Inferior parietal cortex (tissue), 1 donor: Measurements from ENCODE around the gene OR1J2.
"Not testable (repeated sequence)": the region's sequence is repeated elsewhere in the genome, so short reads cannot be mapped to it uniquely, and the experiment has no call there.

Experiments used
- DNase-seq: peaks from one replicate; pipeline ENCODE4 v3.0.0-alpha.2; 2016; ENCODE audit errors: extremely low spot score

OR1J2 gene, protein sequence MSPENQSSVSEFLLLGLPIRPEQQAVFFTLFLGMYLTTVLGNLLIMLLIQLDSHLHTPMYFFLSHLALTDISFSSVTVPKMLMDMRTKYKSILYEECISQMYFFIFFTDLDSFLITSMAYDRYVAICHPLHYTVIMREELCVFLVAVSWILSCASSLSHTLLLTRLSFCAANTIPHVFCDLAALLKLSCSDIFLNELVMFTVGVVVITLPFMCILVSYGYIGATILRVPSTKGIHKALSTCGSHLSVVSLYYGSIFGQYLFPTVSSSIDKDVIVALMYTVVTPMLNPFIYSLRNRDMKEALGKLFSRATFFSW

DNA sequence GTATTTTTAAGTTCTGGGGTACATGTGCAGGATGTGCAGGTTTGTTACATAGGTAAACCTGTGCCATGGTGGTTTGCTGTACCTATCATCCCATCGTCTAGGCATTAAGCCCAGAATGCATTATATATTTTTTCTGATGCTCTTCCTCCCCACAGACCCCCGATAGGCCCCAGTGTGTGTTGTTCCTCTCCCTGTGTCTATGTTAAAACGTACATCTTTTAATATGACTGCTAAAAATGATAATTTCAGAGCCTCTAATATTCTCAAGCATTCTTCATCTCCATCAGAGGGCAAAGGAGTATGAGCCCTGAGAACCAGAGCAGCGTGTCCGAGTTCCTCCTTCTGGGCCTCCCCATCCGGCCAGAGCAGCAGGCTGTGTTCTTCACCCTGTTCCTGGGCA lies at the start of gene OR1J2:
Gene OR1J2, plus strand, starts transcription at position 301 of the 400 bp plus-strand sequence. Its CDS starts 0 bp downstream, at position 301.
- DNase-seq = no peak

DNA sequence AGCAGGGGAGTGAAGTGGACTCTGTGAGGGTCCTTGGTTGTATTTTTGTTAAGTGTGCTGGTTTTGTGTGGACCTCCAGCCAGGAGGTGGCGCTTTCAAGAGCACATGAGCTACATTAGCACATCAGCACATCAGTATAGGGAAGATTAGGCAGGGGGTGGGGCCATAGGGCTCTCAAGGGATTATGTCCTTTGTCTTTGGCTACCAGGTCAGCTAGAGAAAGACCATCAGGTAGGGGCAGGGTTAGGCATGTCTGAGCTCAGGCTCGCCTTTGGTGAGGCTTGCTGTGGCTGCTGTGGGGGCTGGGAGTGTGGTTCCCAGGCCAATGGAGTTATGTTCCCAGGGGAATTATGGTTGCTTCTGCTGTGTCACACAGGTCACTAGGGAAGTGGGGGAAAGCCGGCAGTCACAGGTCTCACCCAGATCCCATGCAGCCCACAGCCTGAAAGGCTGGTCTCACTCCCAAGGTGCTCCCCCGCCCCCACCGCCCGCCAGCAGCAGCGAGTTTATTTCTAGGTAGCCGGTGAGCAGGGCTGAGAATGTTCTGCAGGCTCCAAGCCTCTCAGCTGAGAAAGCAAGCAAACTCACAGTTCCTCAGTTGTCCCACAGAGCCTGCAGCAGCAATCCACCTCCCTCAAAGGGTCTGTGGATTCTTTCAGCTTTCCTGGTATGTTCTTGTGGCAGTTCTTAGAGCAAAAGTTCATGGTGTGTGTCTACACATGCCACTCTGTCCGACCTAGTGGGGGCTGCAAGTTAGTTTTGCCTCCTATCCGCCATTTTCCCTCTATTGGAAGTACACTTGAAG lies 46.6 kb upstream of the OR1J2 start:
- no peak for DNase-seq

DNA sequence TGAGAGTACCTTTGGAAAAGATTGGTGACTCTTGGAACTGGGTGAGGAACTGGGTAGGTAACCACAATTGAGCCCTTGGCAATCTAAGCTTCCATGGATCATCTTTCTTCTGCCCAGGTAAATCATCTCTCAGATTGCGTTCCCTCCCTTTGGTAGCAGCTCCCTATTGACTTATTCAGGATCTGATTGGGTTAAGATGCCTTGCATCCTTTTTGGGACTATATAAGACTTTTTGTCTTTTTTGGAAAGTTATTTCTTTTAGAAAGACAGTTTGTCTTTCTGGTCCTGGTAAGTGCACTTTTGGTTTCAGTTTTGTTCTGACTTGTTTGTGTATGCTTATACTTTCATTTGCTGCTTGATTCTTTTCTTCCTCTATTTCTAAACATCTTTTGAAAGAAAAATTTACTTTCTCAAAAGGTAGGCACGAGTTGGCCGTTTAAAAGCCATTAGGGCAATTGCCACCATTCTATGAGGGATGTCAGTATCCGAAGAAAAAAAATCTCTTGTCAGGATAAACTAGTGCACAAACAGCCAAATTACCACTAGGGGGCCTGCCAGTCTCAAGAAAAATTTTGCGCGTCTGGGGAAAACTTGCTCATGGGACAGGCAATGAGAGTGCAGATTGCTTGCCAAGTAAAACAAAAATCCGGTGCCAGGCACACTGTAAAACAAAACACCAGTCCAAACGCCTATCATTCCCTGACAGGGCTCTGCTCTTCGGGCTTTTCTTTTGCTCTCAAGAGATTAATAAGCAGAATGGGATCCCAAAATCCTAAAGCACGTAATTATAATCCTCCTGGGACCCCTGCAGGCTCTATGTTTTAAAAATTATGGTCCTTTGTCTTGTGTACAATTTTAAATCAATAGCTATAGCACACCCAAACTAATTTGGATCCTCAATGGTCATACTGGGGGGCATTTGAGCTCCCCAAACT lies 45.7 kb upstream of the OR1J2 start:
- peak; percentile 90 for DNase-seq

DNA sequence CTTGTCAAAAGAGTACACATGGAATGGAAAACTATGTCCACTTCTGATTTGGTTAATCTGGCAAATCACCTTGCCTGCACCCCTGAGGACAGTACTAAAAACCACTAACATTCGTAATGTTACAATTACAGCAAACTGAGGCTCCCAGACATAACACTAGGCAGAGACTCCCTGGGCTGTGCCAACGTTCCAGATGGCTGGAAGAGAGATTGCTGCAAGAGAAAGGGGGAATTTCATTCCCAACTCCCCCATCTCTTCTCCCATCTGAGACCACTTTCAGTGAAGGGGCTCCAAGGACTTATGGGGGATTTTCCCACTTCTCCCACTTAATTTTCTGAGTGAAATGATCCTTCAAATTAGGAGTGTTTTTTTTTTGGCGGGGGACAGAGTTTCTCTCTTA lies 44.1 kb upstream of the OR1J2 start:
- DNase-seq = no peak

DNA sequence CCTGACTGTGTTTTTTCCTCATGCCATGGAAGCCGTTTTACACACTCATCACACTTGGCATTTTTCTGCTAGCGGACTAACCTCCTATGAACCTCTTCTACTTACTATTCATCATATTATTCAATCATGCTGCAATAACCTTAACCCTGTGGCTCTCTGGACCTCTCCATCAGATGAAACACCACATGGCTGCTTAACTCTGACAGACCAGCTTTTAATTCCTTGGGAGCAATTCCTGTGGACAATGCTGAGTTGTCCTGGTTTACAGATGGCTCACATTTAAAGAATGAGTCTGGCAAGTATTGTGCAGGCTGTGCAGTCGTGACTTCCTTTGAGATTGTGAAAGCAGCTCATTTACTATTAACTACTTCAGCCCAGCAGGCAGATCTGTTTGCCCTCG lies 41.9 kb upstream of the OR1J2 start:
- no peak for DNase-seq

DNA sequence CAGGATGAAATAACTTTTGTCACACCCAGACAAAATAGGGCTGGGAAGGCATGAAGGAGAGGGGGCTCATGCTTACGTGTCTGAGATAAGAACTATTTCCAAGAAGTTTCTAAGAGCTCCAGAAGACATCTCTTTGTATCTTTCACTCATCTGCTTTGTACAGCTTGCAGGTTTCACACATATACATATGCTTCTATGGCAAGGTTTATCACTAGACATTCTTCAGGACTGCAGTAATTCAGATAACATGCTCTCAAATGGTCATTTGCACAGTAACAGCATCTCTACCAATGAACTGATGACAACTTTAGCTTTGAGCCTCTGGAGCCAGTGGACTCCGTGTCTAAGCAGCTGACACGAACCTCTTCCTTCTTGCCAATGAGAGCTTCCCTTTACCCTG lies 36.0 kb upstream of the OR1J2 start:
- no peak for DNase-seq

DNA sequence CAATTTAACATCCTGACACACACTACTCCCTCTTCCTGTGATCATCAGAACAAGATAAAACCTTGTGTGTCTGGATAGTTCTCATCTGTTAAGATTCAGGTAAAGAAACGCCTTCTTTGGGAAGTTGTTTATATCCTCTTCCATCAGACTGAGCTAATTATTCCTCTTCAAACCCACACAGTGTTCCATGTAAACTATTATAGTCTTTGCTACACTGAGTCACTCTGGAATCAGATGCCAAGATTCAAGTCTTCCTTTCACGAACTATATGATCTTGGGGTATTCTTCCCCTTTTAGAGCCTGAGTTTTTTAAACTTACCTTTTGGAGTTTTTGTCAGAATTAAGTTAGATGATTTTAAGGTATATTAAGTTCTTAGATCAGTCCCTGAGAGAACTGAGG lies 34.9 kb upstream of the OR1J2 start:
- DNase-seq = peak; percentile 28

DNA sequence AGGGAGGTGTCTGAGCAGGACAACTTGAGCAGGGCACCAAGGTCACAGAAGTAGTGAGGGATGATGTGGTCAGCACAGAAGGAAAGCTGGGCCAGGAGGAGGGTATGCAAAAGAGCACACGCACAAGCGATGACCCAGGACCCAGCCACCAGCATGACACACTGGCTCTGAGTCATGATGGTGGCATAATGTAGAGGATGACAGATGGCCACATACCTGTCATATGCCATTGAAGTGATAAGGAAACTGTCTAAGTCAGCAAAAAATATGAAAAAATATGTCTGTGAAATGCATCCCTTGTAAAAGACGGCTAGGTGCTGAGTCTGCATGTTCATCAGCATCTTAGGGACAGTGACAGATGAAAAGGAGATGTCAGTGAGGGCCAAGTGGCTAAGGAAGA lies 33.3 kb upstream of the OR1J2 start:
- DNase-seq = no peak

DNA sequence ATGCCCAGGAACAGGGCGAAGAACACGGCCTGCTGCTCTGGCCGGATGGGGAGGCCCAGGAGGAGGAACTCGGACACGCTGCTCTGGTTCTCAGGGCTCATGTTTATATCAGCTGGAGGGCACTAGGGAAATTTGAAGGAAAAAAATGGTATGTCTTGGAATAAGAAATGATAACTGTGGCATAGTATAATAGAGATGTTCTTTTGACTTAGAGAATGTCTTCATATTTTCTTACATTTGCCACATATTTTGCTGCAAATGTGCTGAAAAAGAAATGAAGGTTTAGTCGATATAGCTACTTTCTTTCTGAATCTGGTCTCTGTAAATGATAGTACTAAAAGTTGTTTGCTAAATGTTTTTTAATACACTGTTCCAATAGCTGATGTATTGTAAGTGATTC lies 32.8 kb upstream of the OR1J2 start, which contains the start of gene OR1J1:
Gene OR1J1, minus strand, starts transcription at position 101 of the 400 bp plus-strand sequence. Its CDS starts 0 bp downstream, at position 101.
- no peak for DNase-seq

DNA sequence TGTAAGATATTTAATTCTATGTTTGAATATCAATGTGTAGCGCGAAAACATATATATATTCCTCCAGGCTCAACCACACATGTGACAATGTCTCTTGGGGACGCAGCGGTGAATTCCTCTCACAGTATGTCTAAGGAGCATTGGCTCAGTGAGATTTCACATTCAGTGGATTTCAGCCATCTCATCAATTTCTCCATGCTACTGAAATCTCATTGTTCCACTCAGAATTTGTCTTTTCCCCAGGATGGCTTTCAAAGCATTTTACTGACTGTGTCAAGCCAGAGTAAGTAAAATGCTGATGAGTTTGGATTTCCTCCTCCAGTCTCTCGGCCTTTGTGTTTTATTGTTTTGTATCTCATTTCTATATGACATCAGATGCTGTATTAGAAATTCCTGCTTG lies 31.5 kb upstream of the OR1J2 start:
- DNase-seq = no peak

DNA sequence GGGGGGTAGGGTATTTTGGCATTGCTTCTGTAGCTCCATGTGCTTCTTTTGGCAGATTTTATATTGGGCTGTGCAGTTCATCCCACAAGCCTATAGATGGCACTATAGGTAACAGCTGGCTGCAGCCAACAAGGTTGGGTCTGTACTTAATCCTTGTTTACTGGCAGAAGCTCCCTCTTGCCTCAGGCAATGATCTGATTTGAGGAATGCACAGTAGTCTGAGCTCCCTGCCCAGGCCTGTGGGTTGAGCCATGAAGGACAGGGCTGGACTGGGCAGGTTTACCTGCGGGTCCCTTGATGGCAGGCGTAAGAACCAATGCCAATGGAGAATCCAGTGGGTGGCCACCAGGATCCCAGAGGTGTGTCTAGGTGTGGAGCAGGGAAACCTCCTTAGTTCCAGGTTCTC lies 11.7 kb upstream of the OR1J2 start:
- DNase-seq = peak; percentile 5

DNA sequence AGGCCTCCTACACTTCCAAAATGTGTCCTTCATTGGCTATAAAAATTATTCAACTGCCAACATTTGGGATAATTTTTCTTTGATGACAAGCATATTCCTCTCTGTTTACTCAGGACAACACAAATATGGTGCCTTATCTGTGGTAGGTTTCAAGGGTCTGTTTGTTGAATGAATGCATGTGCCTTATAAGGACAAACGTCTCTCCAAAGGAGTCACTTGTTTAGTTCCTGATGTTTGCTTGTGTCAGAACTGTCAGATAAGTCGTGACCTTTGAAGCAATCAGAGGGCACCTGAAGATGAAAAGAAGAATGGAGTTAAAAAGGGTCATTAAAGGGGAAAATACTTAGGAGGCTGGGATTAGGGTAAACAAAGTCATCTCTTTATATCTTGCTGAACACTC lies 3.6 kb upstream of the OR1J2 start:
- DNase-seq = no peak

DNA sequence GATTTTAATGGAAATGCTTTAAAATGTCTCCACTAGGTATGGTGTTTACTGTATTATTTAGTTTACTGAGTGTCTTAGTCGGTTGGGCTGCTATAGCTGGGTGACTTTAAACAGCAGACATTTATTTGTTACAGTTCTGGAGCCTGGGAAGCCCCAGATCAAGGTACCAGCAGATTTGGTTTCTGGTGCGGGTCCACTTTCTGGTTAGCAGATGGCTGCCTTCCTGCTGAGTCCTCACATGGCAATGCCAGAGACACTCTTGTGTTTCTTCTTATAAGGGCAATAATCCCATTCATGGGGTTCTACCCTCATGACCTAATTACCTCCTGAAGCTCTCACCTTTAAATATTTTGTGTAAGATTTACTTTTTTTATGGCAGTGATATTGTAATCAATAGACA lies 7.6 kb downstream of the OR1J2 start:
- no peak for DNase-seq

DNA sequence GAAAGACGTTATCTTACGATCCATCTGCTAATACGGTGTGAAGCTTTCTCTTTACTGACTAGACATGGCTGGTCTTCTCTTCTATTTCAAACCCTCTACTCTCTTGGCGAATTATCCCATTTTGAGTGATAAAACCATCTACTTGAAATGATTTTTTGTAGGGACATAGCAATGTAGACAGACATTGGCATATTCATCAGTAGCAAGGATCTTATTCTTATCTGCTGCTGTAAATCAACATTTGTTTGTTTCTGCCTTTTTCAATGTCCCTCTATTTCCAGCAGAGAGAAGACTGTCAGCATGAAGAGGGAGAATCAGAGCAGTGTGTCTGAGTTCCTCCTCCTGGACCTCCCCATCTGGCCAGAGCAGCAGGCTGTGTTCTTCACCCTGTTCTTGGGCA lies 8.2 kb downstream of the OR1J2 start, which contains the start of gene OR1J4:
Gene OR1J4, plus strand, starts transcription at position 301 of the 400 bp plus-strand sequence. Its CDS starts 0 bp downstream, at position 301.
- DNase-seq = no peak

DNA sequence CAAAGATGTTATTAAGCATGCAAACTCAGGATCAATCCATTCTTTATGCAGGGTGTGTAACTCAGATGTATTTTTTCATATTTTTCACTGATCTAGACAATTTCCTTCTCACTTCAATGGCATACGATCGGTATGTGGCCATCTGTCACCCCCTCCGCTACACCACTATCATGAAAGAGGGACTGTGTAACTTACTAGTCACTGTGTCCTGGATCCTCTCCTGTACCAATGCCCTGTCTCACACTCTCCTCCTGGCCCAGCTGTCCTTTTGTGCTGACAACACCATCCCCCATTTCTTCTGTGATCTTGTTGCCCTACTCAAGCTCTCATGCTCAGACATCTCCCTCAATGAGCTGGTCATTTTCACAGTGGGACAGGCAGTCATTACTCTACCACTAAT lies 8.8 kb downstream of the OR1J2 start:
- no peak for DNase-seq

DNA sequence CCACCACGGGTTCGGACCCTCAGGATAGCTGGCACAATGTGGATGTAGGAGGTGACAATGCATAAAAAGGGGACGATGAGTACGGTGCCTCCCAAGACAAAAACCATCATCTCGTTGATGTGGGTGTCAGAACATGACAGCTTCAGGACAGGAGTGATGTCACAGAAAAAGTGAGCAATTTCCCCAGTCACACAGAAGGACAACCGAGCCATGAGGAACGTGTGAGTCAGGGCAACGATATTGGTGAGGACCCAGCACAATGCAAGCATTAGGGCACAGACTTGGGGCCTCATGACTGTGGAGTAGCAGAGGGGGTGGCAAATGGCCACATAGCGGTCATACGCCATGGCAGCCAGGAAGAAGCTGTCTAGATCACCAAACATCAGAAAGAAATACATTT lies 16.0 kb downstream of the OR1J2 start:
- no peak for DNase-seq

DNA sequence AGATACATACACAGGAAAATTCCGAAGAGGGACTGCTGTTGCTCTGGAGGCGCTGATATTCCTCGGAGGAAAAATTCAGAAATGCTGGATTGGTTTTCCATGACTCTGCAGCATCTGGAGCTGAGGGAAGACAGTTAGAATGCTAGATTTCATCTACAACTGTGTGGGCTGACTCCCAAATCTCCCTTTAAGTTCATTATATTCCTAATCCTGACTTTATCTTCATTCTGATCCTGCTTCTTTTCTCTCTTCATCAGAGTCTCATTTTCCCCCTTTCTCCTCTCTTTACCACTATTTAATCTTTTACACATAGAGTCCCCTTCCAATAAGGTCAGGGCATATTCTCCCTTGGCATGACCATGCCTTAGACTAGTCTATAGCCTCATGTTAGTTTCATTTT lies 16.6 kb downstream of the OR1J2 start, which contains the start of gene OR1N1:
Gene OR1N1, minus strand, starts transcription at position 101 of the 400 bp plus-strand sequence. Its CDS starts 0 bp downstream, at position 101.
- no peak for DNase-seq

DNA sequence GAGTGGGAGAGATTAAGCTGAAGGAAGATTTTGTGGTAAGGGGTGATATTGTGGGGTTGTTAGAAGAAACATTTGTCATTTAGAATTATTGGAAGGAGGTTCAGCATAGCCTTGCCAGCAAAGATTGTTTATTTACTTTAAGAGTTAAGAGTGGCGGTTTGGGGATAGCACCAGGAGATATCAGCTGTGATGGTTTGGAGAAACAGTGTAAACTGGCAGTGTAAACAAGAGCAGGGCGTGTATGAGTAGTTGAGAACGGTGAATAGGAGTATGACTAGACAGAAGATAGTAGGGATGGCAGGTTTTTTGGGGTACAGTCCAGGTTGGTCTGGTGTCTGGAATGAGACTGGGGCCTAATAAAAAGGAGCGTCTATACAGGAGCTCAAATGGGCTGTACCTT lies 20.6 kb downstream of the OR1J2 start:
- DNase-seq = not testable (repeated sequence)

DNA sequence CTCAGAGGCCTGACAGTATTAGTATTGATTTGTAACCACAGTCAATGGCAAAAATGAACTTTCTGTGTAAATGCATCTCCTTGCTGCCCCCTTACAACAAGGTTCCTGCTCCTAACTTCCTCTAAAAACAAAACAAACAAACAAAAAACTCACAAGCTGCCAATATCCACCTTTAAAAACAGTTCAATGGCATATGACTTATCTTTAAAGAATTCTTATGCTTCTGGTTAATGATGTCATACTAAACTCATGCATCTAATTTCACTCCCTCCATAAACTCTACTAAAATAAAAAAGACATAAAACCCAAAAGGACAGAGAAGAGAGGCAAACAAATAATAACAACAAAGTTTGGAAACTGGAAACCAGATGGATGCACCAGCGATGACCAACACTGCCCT lies 25.5 kb downstream of the OR1J2 start:
- no peak for DNase-seq

DNA sequence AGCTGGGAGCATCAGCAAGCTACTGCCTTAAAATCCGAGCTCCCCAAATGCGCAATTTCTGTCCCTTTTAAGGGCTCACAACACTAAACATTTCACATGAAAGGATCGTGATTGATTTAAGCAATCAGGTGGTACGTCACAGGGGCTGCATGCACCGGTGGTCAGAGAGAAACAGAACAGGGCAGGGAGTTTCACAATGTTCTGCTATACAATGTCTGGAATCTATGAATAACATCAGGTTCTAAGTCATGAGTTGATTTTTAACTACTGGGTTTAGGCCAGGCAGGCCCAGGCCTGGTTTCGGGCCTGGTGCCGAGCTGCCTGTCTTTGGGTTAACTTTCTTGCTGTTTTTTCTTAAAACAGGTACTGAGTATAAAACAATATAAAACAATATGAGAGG lies 26.5 kb downstream of the OR1J2 start:
- DNase-seq = not testable (repeated sequence)

DNA sequence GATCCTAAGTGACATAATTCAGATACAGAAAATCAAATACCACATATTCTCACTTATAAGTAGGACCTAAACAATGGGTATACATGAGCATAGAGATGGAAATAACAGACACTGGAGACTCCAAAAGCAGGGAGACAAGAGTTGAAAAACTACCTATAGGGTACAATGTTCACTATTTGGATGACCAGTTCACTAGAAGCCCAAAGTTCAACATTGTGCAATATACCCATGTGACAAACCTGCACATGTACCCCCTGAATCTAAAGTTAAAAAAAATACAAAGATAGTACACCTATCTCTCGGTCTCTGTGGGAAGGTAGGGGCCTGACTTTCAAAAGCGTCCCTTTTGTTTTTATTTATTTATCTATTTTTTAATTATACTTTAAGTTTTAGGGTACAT lies 28.2 kb downstream of the OR1J2 start:
- no peak for DNase-seq

DNA sequence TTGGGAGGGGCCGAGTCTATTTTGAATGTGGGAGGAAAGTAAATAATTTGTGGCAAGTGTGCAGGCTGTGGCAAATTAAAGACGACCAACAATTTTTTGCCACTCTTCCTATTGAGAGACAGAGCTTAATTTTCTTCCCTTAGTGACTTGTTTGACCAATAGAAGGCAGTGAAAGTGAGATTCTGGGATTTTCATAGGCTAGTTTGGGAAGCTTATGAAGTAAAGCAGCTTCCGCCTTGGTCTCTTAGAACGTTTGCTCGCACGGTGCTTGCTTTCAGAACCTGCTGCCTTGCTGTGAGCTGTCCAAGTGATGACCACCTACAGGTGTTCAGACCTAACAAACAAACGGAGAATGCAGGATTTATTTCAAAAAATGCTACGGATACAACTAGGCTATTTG lies 35.6 kb downstream of the OR1J2 start:
- no peak for DNase-seq
